HL-60 (cell line): Measurements from ENCODE around the gene XPO1.
"Not testable (repeated sequence)": the region's sequence is repeated elsewhere in the genome, so short reads cannot be mapped to it uniquely, and the experiment has no call there.

Experiments
- DNase-seq, 2 experiments: peaks; one replicate each; pipeline ENCODE4 v3.0.0-alpha.2; 2010 to 2020; ENCODE audit warnings: low read depth in 1 of 2, low spot score in 1 of 2
- H3K27ac ChIP-seq: fragments of 250-450 bp; sonication (Bioruptor Pico); replicated peaks from 2 replicates; pipeline ENCODE4 v1.5.1; 2020; ENCODE audit warnings: mild to moderate bottlenecking, moderate library complexity
- H3K27me3 ChIP-seq: fragments of 250-450 bp; sonication (Bioruptor Pico); 2 replicates; pipeline ENCODE4 v1.5.1; 2021; ENCODE audit warnings: mild to moderate bottlenecking, moderate library complexity; ENCODE audit not compliant: insufficient read depth, poor library complexity, severe bottlenecking
- H3K4me3 ChIP-seq: replicated peaks from 2 replicates; pipeline ENCODE4 v1.5.1; 2011; ENCODE audit warnings: mild to moderate bottlenecking, control low read depth, low read length; ENCODE audit not compliant: insufficient read depth
- GABPA ChIP-seq: IDR thresholded peaks from 2 replicates; pipeline ENCODE4 v1.6.1; 2012; ENCODE audit warnings: low read depth
- POLR2AphosphoS5 ChIP-seq: IDR thresholded peaks from 2 replicates; pipeline ENCODE4 v1.6.1; 2012; ENCODE audit warnings: low read depth
- REST ChIP-seq: IDR thresholded peaks from 2 replicates; pipeline ENCODE4 v1.6.1; 2012; ENCODE audit warnings: low read depth; ENCODE audit not compliant: insufficient replicate concordance
- SPI1 ChIP-seq: IDR thresholded peaks from 2 replicates; pipeline ENCODE4 v1.6.1; 2012; ENCODE audit warnings: low read depth, mild to moderate bottlenecking, borderline replicate concordance
- TF ChIP-seq, protein P1 (sequence below): IDR thresholded peaks from one replicate; pipeline ENCODE4 v1.5.1; 2011; ENCODE audit warnings: low read length, control low read depth, inconsistent platforms; ENCODE audit not compliant: insufficient read depth

The XPO1 gene

GRCh38 chr2:61476929-61477589, 61.1 kb downstream of the XPO1 start:
- TF ChIP-seq POLR2AphosphoS5: peak; percentile 73

DNA sequence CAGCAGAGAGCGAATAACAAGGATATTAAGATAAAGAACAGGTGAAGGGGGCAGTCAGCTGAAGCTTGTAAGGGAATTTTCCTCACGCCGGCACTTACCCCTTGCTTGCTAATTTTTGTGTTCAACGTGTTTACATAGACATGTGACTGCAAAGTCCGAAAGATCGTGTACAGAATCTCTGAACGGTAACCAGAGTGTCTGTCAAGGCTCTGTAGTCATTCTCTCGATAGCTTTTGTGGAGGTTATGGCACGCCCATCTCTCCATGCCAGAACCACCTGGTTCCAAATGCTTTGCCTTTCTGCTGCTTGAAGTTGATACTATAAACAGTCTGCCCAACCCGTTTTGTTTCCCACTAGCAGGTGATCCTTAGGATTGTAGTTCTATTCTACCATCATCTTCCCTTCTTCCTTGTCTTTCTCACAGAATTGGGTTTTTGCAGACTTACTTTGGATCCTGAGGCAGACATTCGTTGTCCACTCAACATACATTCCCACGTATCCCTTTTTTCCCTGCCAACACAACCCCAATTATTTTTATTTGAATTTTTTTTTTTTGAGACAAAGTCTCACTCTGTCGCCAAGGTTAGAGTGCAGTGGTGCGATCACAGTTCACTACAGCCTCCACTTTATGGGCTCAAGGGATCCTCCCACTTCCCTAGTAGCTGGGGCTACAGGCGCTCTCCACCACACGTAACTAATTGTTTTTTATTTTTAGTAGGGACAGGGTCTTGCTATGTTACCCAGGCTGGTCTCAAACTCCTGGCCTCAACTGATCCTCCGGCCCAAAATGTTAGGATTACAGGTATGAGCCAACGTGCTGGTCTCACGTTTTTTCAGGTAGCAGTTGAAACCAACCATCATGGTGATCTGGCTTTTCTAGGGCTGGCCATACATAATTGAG, 66.0 kb downstream of the XPO1 start:
- TF ChIP-seq SPI1: no peak
- TF ChIP-seq POLR2AphosphoS5: no peak
- no peak for TF ChIP-seq GABPA
- no peak for TF ChIP-seq REST
- TF ChIP-seq, protein P1, sequence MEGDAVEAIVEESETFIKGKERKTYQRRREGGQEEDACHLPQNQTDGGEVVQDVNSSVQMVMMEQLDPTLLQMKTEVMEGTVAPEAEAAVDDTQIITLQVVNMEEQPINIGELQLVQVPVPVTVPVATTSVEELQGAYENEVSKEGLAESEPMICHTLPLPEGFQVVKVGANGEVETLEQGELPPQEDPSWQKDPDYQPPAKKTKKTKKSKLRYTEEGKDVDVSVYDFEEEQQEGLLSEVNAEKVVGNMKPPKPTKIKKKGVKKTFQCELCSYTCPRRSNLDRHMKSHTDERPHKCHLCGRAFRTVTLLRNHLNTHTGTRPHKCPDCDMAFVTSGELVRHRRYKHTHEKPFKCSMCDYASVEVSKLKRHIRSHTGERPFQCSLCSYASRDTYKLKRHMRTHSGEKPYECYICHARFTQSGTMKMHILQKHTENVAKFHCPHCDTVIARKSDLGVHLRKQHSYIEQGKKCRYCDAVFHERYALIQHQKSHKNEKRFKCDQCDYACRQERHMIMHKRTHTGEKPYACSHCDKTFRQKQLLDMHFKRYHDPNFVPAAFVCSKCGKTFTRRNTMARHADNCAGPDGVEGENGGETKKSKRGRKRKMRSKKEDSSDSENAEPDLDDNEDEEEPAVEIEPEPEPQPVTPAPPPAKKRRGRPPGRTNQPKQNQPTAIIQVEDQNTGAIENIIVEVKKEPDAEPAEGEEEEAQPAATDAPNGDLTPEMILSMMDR: no peak
- Histone ChIP-seq H3K27ac (peak overlapping the region; percentile 100), H3K27me3 (no peaks in the 10 kb centered on the region), H3K4me3 (peak overlapping the region; percentile 70)
- DNase-seq: peak in 1 of 2 experiments; percentile 9

More at GRCh38 chr2:61476929-61477589, 61.1 kb downstream of the XPO1 start:
- H3K27me3 ChIP-seq, H3K4me3 ChIP-seq, DNase-seq, H3K27ac ChIP-seq: not testable (repeated sequence)

- Histone ChIP-seq H3K4me3 (peak within 1 kb of the TSS; percentile 70), H3K27me3 (no peaks in the 10 kb centered on the region), H3K27ac (peak within 1 kb of the TSS; percentile 100)
- TF ChIP-seq, protein P1: no peak
- TF ChIP-seq POLR2AphosphoS5: peak; percentile 92
- peak; percentile 43 for TF ChIP-seq REST
- peak; percentile 77 for TF ChIP-seq GABPA
- DNase-seq: peak; percentile 89 to 96
Observed at GRCh38 chr2:61470965-61471904, 66.9 kb downstream of the XPO1 start, which contains the start of gene USP34. Gene USP34, minus strand, starts transcription at chr2:61471087. Its CDS starts 395 bp downstream, at chr2:61470692.
